Suprapubic skin (tissue), 4 donors: ENCODE measurements around the gene FHL2.
A peak's percentile ranks its signal among the peaks of the same experiment; 100 is the strongest.

Experiments used
- CTCF ChIP-seq, 2 donors: fragments of 200-600 bp in 1 of 2; fragments of 450-650 bp in 1 of 2; sonication (generic) in 1 of 2; IDR thresholded peaks; one replicate each; pipeline ENCODE4 v1.5.1; 2016 to 2019; ENCODE audit warnings: antibody characterized with exemption in 2 of 2, mild to moderate bottlenecking in 1 of 2, moderate library complexity in 1 of 2
- EP300 ChIP-seq: sonication (generic); formaldehyde crosslinking; IDR thresholded peaks from one replicate; pipeline ENCODE4 v1.6.1; 2017; ENCODE audit warnings: antibody characterized with exemption
- POLR2AphosphoS5 ChIP-seq, 3 donors: sonication (generic); formaldehyde crosslinking; IDR thresholded peaks; one replicate each; pipeline ENCODE4 v1.6.1; 2017; ENCODE audit warnings: antibody characterized with exemption in 3 of 3

GRCh38 chr2:105369777-105370690 is 28.8 kb downstream of the FHL2 start:
- TF ChIP-seq CTCF (IDR thresholded peaks at IDR 0.05) (peak; percentile 70 to 91), POLR2AphosphoS5 (IDR thresholded peaks at IDR 0.05) (peak in 2 of 3 donors; percentile 30), EP300 (no peak)
